COLO829 (cell line): ENCODE measurements around the gene CCT8L2.
"Not testable (repeated sequence)": the region's sequence is repeated elsewhere in the genome, so short reads cannot be mapped to it uniquely, and the experiment has no call there.

ENCODE experiments used
- DNase-seq: peaks from one replicate; pipeline ENCODE4 v3.0.0; 2012; ENCODE audit warnings: low spot score

Gene CCT8L2, protein sequence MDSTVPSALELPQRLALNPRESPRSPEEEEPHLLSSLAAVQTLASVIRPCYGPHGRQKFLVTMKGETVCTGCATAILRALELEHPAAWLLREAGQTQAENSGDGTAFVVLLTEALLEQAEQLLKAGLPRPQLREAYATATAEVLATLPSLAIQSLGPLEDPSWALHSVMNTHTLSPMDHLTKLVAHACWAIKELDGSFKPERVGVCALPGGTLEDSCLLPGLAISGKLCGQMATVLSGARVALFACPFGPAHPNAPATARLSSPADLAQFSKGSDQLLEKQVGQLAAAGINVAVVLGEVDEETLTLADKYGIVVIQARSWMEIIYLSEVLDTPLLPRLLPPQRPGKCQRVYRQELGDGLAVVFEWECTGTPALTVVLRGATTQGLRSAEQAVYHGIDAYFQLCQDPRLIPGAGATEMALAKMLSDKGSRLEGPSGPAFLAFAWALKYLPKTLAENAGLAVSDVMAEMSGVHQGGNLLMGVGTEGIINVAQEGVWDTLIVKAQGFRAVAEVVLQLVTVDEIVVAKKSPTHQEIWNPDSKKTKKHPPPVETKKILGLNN

GRCh38 chr22:16592710-16593109 is at the start of gene CCT8L2:
CCT8L2 (minus strand) TSS chr22:16592810; CDS start chr22:16592550, 260 bp downstream.
- DNase-seq = not testable (repeated sequence)

DNA sequence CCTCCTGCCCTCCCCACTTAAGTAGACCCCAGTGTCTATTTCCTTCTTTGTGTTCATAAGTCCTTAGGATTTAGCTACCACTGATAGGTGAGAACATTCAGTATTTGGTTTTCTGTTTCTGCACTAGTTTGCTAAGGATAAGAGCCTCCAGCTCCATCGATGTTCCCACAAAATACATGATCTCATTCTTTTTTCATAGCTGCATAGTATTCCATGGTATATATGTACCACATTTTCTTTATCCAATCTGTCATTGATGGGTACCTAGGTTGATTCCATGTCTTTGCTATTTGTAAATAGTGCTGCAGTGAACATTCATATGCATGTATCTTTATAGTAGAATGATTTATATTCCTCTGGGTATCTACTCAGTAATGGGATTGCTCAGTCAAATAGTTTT is 42.8 kb upstream of the CCT8L2 start:
- not testable (repeated sequence) for DNase-seq

GRCh38 chr22:16634092-16634491 is 41.5 kb upstream of the CCT8L2 start:
- DNase-seq = not testable (repeated sequence)

GRCh38 chr22:16628476-16628875 is 35.9 kb upstream of the CCT8L2 start:
- DNase-seq = not testable (repeated sequence)

DNA sequence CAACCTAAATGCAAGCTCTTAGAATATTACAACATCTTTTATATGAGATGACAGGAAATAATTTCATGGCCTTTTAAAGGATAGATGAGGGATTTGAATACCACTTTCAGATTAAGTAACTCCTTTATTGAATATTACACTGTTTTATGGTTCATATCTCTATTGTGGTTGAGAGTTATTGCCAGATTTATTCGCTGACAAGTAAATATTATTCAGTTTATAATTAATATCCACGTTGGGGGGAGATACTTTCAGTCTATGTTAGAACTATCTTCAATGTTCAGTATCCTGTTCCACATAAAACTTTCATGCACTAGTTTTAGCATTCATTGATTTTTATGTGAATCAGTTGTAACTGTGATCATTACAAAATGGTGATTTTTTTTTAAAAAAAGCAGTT is 32.4 kb upstream of the CCT8L2 start:
- not testable (repeated sequence) for DNase-seq

- not testable (repeated sequence) for DNase-seq
These were observed 31.0 kb upstream of the CCT8L2 start for GRCh38 chr22:16623595-16623994.

- not testable (repeated sequence) for DNase-seq
These were observed 24.9 kb upstream of the CCT8L2 start for GRCh38 chr22:16617516-16617915.

DNA sequence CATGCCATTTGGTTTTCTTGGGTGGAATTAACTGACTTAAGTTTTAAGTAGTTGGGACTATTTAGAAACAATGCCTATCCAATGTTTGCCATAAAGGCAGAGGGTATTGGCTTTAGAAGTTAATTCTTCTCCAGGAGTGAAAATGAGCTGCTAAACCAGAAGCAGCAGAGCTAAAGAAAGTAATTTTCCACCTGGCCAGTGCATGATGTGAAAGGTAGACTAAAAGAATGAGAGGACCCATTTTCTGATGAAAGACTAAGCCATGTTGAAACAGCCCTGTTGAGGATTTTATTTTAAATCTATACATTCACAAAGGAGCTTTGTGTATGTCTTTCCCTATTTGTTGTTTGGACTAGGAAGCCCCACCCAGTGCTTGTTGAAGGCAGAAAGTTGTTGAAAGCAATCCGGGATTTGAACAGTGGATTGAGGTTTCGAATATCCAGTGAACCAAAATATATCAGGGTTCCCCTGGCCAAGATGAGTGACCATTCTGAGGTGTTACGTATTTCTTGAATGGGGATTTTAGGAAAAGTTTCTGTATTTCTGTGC is 23.9 kb upstream of the CCT8L2 start:
- not testable (repeated sequence) for DNase-seq

- not testable (repeated sequence) for DNase-seq
These were observed 23.1 kb upstream of the CCT8L2 start for GRCh38 chr22:16615606-16616245.

DNA sequence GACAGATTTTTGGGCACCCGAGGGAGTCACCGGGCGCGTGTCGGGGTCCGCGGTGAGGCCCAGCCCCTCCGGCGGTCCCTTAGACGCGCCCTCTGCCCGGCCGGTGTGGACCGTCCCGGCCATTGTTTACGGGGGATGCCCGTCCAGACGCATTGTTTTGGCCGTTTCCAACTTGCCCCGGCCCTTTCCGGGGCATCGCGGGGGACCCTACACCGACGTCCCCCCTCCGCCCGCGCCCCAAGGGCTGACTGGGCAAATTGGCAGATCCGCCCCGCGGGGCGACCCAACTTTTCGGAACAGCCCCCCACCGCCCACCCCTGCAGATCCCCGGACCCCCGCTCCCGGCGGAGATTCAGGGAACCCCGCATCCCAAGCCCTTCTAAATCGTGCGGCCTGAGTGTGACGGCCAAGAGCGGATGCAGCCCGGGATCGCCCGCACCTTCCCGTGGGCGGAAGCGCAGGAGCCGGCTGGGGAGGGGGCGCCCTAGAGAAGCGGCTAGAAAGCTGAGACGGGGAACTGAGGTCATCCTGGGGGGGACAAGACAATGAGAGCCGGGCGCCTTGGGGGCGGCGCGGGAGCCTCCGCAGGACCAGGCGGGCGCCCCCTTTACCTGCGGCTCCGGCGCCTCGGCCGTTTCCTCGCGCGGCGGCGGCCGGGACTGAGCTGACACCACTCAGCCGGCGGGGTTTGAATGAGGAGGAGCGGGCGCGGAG is 17.1 kb upstream of the CCT8L2 start:
- no peak for DNase-seq

DNA sequence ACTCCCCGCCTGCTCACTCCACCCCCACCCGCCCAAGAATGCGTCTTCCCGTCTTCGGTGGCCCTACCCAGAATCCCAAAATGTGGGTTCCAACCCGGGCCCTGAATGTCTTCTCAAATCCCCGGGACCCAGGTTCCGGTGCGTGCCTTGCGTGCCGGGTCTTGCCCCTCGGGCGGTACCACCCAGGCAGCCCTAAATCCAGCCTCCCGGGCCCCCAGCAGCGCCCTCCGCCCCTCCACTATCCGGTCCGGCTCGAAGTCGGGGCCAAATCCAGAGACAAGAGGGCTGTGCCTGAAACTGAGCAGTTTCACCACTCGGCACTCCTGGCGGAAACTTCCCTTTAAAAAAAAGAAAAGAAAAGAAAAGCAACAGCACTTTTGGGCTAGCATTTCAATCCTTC is 16.3 kb upstream of the CCT8L2 start:
- no peak for DNase-seq

DNA sequence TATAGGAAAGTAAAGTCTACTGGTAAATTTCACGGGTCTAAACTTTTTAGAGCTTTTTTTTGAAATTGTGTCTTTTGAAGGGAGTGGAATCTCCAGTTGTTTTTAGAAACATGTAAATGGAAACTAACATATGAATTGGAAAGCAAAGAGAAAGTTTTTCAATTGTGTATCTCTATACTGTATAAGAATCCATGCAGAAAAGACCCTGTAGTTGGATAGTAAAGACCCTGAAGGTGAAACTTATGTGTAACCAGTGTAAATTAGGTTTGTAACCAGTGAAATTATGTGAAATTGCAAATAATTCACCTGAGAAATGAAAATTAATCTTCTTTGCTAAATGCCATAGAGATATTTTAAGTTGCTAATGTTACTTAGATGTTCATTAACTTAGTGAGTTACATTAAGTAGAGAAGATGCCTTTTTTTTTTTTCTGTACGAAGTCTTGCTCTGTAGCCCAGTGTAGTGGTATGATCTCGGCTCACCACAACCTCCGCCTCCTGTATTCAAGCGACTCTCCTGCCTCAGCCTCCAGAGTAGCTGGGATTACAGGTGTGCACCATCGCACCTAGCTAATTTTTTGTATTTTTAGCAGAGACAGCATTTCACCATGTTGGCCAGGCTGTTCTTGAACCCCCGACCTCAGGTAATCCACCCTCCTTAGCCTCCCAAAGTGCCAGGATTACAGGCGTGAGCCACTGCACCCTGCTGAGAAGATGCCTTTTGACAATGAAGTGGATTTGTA is 11.8 kb upstream of the CCT8L2 start:
- not testable (repeated sequence) for DNase-seq

- not testable (repeated sequence) for DNase-seq
These were observed 11.2 kb upstream of the CCT8L2 start for GRCh38 chr22:16603770-16604242.

DNA sequence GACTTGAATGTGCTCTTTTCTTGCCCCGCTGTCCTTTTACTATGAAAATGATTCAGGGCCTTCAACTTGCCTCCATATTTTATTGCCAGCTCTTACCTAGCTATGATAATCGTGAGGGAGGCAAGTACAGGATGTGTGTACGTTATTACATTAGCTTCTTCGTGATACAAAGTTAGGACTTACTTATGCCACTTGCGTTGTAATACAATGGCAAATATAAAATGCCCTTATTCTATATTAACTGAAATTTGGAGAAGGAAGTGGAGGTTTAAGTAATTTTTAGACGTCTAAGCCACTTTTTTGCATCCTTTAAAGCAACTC is 10.8 kb upstream of the CCT8L2 start:
- no peak for DNase-seq

- DNase-seq = not testable (repeated sequence)
These were observed 10.3 kb upstream of the CCT8L2 start for GRCh38 chr22:16602728-16603447.

GRCh38 chr22:16602224-16602727 is 9.7 kb upstream of the CCT8L2 start:
- DNase-seq = not testable (repeated sequence)

- no peak for DNase-seq
These were observed 9.0 kb upstream of the CCT8L2 start for GRCh38 chr22:16601437-16602223.

DNA sequence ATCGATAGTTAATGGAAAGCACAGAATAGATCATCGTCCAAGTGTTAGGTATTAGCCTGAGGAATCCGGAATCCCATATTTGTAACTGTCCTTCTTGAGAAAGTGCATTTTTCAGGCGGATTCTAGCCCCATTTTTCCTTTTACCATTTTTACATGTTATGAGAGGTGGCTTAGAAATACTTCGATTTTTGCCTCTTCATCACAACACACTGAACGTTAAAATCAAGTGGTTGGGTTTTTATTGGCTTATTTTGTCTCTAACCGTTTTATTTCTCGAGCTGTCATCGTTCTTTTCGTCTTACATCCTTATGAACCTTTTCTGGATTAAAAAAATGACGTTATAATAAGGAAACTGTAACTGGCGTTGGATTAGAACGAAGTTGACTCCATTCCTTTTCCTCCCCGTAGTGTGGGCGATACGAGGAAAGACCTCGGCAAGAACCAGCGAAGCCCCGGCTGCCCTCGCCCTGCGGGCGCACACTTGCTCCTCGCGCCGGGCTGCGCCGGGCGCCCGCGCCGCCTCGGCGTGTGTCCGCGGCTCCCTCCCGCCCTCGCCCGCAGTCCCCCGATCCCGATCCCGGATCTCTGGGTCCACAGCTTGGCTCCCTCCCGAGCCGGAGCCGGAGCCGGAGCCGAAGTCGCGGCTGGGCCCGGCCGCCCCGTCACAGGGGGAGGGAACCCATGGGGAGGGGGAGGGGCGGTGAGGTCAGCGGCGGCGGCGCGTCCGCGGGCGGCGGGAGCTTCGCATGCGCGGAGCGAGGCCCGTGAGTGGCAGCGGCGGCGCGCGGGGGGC is 8.2 kb upstream of the CCT8L2 start:
- not testable (repeated sequence) for DNase-seq

GRCh38 chr22:16599648-16600047 is 7.0 kb upstream of the CCT8L2 start:
- DNase-seq = not testable (repeated sequence)
